ENCODE data around the gene INPP4B. TPM values are rescaled to one million over a fixed set of nuclear protein-coding genes. Genes with fewer than 3 reads are reported as not detected.

INPP4B gene
- polyA plus RNA-seq, 1 of the 3 experiments (the other 2 are of a cell fraction): 0.08 TPM

DNA sequence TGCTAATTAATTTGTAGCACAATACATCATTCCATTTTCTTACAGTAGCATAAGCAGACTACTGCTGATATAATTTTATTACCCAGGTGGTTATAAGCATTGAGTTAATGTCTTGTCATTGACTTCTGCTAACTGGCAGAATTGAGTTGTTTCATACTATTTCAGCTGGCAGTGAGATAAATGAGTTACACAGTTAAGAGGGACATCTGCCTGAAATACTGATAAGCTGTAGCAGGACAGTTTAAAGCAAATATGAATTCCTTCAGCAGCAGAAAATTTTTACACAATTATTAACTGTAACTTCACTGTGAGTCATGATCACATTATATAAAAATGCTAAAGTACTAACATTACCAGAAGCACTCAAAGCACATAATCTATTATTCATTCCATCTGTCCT is 326.8 kb downstream of the INPP4B start (continued):
- TF ChIP-seq RFX5 (IDR thresholded peaks at IDR 0.05; ENCODE audit: low read length) (no peak), FOXJ3 (CRISPR knock-in tag; IDR thresholded peaks at IDR 0.05) (no peak), FOSL2 (IDR thresholded peaks at IDR 0.05; ENCODE audit: borderline replicate concordance, low read depth) (no peak; the same call in 1 of the 2 replicates), MEF2A (IDR thresholded peaks at IDR 0.05; ENCODE audit: borderline replicate concordance, low read depth) (no peak), CHD2 (IDR thresholded peaks at IDR 0.05; ENCODE audit: low read length, partially characterized antibody) (peak; percentile 24), NFIC (IDR thresholded peaks at IDR 0.05; ENCODE audit: borderline replicate concordance) (no peak), YY1 (IDR thresholded peaks at IDR 0.05; ENCODE audit: low read depth) (no peak), GABPA (IDR thresholded peaks at IDR 0.05; ENCODE audit: low read depth) (no peak), EZH2phosphoT487 (IDR thresholded peaks at IDR 0.05; ENCODE audit: borderline replicate concordance, low read depth) (no peak), RAD21 (IDR thresholded peaks at IDR 0.05; ENCODE audit: low read length) (peak; percentile 62), SMC3 (IDR thresholded peaks at IDR 0.05; ENCODE audit: low read depth, low read length) (peak; percentile 46), TAF1 (IDR thresholded peaks at IDR 0.05; ENCODE audit: borderline replicate concordance, low read depth, low read length) (no peak), JUND (IDR thresholded peaks at IDR 0.05) (peak; percentile 55), POLR2AphosphoS5 (IDR thresholded peaks at IDR 0.05; ENCODE audit: low read depth, low read length) (no peak), RCOR1 (IDR thresholded peaks at IDR 0.05; ENCODE audit: low read length) (peak; percentile 94), GATA2 (CRISPR knock-in tag; IDR thresholded peaks at IDR 0.05) (peak; percentile 56), FOXM1 (IDR thresholded peaks at IDR 0.05; ENCODE audit: low read depth) (no peak)
- TF ChIP-seq, protein P1, sequence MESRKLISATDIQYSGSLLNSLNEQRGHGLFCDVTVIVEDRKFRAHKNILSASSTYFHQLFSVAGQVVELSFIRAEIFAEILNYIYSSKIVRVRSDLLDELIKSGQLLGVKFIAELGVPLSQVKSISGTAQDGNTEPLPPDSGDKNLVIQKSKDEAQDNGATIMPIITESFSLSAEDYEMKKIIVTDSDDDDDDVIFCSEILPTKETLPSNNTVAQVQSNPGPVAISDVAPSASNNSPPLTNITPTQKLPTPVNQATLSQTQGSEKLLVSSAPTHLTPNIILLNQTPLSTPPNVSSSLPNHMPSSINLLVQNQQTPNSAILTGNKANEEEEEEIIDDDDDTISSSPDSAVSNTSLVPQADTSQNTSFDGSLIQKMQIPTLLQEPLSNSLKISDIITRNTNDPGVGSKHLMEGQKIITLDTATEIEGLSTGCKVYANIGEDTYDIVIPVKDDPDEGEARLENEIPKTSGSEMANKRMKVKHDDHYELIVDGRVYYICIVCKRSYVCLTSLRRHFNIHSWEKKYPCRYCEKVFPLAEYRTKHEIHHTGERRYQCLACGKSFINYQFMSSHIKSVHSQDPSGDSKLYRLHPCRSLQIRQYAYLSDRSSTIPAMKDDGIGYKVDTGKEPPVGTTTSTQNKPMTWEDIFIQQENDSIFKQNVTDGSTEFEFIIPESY (IDR thresholded peaks at IDR 0.05; ENCODE audit: borderline replicate concordance, low read depth): no peak
- TF ChIP-seq, protein P2, sequence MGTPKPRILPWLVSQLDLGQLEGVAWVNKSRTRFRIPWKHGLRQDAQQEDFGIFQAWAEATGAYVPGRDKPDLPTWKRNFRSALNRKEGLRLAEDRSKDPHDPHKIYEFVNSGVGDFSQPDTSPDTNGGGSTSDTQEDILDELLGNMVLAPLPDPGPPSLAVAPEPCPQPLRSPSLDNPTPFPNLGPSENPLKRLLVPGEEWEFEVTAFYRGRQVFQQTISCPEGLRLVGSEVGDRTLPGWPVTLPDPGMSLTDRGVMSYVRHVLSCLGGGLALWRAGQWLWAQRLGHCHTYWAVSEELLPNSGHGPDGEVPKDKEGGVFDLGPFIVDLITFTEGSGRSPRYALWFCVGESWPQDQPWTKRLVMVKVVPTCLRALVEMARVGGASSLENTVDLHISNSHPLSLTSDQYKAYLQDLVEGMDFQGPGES (IDR thresholded peaks at IDR 0.05; ENCODE audit: low read depth, low read length): no peak
- TF ChIP-seq, protein P3, sequence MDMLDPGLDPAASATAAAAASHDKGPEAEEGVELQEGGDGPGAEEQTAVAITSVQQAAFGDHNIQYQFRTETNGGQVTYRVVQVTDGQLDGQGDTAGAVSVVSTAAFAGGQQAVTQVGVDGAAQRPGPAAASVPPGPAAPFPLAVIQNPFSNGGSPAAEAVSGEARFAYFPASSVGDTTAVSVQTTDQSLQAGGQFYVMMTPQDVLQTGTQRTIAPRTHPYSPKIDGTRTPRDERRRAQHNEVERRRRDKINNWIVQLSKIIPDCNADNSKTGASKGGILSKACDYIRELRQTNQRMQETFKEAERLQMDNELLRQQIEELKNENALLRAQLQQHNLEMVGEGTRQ (IDR thresholded peaks at IDR 0.05; ENCODE audit: borderline replicate concordance, low read depth, low read length): no peak
- TF ChIP-seq, protein P4, sequence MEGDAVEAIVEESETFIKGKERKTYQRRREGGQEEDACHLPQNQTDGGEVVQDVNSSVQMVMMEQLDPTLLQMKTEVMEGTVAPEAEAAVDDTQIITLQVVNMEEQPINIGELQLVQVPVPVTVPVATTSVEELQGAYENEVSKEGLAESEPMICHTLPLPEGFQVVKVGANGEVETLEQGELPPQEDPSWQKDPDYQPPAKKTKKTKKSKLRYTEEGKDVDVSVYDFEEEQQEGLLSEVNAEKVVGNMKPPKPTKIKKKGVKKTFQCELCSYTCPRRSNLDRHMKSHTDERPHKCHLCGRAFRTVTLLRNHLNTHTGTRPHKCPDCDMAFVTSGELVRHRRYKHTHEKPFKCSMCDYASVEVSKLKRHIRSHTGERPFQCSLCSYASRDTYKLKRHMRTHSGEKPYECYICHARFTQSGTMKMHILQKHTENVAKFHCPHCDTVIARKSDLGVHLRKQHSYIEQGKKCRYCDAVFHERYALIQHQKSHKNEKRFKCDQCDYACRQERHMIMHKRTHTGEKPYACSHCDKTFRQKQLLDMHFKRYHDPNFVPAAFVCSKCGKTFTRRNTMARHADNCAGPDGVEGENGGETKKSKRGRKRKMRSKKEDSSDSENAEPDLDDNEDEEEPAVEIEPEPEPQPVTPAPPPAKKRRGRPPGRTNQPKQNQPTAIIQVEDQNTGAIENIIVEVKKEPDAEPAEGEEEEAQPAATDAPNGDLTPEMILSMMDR (IDR thresholded peaks at IDR 0.05): peak; percentile 33
